DMS53 treated with DMSO at 0.1 percent for 48 hours (cell line): ENCODE data around the gene E2F2.

Experiments
- DNase-seq: peaks from one replicate; lab custom pipeline; 2025; ENCODE audit not compliant: unreplicated experiment; lab: John Stamatoyannopoulos, UW

E2F2 gene

GRCh38 chr1:23466423-23466989, 64.5 kb downstream of the E2F2 start:
- DNase-seq: no peak

GRCh38 chr1:23463286-23463685, 67.7 kb downstream of the E2F2 start:
- no peak for DNase-seq

- no peak for DNase-seq
These were observed 68.3 kb downstream of the E2F2 start for GRCh38 chr1:23462766-23463165.

DNA sequence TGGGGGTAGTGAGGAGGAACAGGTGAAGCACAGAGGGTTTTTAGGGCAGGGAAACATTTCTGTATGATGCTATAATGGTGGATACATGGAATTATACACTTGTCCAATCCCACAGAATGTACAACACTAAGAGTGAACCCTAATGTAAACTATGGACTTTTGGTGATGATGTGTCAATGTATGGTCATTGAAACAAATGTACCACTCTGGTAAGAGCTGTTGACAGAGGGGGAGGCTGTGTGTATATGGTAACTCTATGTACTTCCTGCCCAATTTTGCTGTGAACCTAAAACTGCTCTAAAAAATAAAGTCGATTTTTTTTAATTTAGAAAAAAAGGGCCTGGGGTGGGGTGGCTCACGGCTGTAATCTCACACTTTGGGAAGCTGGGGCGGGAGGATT, 70.0 kb downstream of the E2F2 start:
- DNase-seq: no peak

- DNase-seq: no peak
These were observed 70.5 kb downstream of the E2F2 start for GRCh38 chr1:23460519-23460918.

DNA sequence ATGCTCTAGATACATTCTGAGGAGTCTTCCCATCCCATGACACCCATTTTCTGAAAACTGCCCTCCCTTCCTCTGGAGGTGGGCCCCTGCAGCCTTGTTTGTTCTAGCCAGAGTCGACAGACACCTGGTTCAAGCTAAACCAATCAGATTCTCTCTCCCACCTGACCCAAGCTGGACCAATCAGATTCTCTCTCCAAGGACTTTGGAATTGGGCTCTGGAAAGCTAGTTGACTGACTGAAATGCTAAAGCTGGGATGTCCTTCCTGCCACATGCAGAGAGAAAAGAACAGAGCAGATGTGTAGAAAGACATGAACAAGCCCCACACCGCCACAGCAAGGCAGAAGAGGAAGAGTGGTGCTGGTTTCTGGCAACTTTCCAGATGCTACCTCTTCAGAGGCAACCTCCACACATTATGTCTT, 71.7 kb downstream of the E2F2 start:
- no peak for DNase-seq
